Spleen (tissue), 7 donors: ENCODE results near the gene TSPAN15.

Experiments
- POLR2A ChIP-seq, 3 donors: fragments of 450-650 bp; IDR thresholded peaks; one replicate each; pipeline ENCODE4 v1.5.1; 2017; ENCODE audit warnings: antibody characterized with exemption in 3 of 3, mild to moderate bottlenecking in 1 of 3
- POLR2AphosphoS5 ChIP-seq, 3 donors: sonication (generic); formaldehyde crosslinking; IDR thresholded peaks; one replicate each; pipeline ENCODE4 v1.5.1; 2017; ENCODE audit warnings: antibody characterized with exemption in 3 of 3
- TF ChIP-seq, protein P1 (sequence below), 11 experiments: fragments of 200-600 bp in 7 of 11; fragments of 450-650 bp in 4 of 11; sonication (generic) in 4 of 11; IDR thresholded peaks in 8 of 11; conservative IDR thresholded peaks in 3 of 11; 1 replicate in 7 of 11; 2 replicates in 4 of 11; pipeline versions ENCODE4 v1.4.0 to v1.8.0; 2016 to 2021; ENCODE audit warnings: antibody characterized with exemption in 11 of 11, inconsistent platforms in 4 of 11, mild to moderate bottlenecking in 1 of 11
- donor health status: DM: no; HTN: no; CAD: no; lungs with moderate emphysema.
- donor health status: DM: no; HTN: no; CAD: no.
- donor health status: DM: no; HTN: no; CAD: no.

DNA sequence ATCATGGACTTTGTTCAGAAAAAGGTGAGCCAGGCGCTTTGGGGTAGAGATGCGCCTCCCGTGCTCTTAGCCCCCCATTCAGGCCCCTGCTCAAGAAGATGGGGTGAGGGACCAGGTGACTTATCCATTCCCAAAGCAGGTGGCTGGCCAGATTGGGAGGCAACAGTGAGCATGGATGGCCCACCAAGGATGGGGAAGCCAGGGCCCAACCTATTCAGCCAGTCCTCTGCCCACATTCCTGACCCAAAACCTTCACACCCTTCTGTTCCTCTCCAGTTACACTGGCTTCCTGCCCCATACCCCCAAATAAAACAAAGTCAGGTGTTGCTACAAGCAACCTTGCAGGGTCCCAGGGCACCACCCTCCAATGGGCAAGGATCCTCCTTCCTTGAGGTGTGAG is 44.4 kb downstream of the TSPAN15 start:
- TF ChIP-seq, protein P1, sequence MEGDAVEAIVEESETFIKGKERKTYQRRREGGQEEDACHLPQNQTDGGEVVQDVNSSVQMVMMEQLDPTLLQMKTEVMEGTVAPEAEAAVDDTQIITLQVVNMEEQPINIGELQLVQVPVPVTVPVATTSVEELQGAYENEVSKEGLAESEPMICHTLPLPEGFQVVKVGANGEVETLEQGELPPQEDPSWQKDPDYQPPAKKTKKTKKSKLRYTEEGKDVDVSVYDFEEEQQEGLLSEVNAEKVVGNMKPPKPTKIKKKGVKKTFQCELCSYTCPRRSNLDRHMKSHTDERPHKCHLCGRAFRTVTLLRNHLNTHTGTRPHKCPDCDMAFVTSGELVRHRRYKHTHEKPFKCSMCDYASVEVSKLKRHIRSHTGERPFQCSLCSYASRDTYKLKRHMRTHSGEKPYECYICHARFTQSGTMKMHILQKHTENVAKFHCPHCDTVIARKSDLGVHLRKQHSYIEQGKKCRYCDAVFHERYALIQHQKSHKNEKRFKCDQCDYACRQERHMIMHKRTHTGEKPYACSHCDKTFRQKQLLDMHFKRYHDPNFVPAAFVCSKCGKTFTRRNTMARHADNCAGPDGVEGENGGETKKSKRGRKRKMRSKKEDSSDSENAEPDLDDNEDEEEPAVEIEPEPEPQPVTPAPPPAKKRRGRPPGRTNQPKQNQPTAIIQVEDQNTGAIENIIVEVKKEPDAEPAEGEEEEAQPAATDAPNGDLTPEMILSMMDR (IDR thresholded peaks at IDR 0.05 in 8 of 11, conservative IDR thresholded peaks at IDR 0.05 in 3 of 11), result no peak
- TF ChIP-seq POLR2AphosphoS5 (IDR thresholded peaks at IDR 0.05) (no peak), POLR2A (IDR thresholded peaks at IDR 0.05) (no peak)
